Stimulated activated CD8-positive, alpha-beta memory T cell treated with anti-CD3 and anti-CD28 coated beads, Interleukin-12 subunit alpha, Interleukin-12 subunit beta, amount 100 ng/mL, for 24 hours (primary cell): ENCODE measurements around the gene ASCL1.

Source experiments
- DNase-seq: peaks from one replicate; pipeline ENCODE4 v3.0.0-alpha.2; 2020; ENCODE audit errors: extremely low read depth

The ASCL1 gene

GRCh38 chr12:102951841-102952240, 5.6 kb upstream of the ASCL1 start:
- no peak for DNase-seq

DNA sequence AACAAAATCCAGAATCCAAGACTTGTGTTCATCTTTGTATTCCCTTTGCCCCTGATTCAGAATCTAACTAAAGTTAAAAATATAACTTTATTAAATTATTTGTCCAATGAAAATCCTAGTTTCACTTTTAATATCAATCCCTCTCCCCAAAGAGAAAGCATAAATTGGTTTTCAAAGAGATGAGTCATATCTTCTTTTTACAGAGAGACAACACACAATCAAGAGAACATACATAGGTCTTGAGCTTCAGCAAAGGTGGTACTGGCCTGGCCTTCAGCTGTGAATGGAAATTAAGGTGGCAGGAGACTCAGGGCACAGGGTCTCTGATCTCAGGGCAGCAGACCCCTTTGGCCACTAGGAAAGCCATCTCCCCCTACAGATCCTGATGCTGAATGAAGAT, 4.3 kb upstream of the ASCL1 start:
- no peak for DNase-seq

GRCh38 chr12:102954134-102954533, 3.3 kb upstream of the ASCL1 start:
- no peak for DNase-seq

- DNase-seq: no peak
These were observed 1.3 kb upstream of the ASCL1 start for GRCh38 chr12:102955926-102956737.

- DNase-seq: no peak
These were observed 641 bp upstream of the ASCL1 start for GRCh38 chr12:102956738-102957327.

DNA sequence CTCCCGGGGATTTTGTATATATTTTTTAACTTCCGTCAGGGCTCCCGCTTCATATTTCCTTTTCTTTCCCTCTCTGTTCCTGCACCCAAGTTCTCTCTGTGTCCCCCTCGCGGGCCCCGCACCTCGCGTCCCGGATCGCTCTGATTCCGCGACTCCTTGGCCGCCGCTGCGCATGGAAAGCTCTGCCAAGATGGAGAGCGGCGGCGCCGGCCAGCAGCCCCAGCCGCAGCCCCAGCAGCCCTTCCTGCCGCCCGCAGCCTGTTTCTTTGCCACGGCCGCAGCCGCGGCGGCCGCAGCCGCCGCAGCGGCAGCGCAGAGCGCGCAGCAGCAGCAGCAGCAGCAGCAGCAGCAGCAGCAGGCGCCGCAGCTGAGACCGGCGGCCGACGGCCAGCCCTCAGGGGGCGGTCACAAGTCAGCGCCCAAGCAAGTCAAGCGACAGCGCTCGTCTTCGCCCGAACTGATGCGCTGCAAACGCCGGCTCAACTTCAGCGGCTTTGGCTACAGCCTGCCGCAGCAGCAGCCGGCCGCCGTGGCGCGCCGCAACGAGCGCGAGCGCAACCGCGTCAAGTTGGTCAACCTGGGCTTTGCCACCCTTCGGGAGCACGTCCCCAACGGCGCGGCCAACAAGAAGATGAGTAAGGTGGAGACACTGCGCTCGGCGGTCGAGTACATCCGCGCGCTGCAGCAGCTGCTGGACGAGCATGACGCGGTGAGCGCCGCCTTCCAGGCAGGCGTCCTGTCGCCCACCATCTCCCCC, 777 bp downstream of the ASCL1 start:
- no peak for DNase-seq

GRCh38 chr12:102958830-102959176, 1.3 kb downstream of the ASCL1 start:
- DNase-seq: no peak

DNA sequence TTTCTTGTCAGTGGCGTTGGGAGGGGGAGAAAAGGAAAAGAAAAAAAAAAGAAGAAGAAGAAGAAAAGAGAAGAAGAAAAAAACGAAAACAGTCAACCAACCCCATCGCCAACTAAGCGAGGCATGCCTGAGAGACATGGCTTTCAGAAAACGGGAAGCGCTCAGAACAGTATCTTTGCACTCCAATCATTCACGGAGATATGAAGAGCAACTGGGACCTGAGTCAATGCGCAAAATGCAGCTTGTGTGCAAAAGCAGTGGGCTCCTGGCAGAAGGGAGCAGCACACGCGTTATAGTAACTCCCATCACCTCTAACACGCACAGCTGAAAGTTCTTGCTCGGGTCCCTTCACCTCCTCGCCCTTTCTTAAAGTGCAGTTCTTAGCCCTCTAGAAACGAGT, 1.9 kb downstream of the ASCL1 start:
- no peak for DNase-seq

- DNase-seq: no peak
These were observed 3.4 kb downstream of the ASCL1 start for GRCh38 chr12:102960766-102961465.

- no peak for DNase-seq
These were observed 4.0 kb downstream of the ASCL1 start for GRCh38 chr12:102961466-102961855.

- DNase-seq: no peak
These were observed 5.1 kb downstream of the ASCL1 start for GRCh38 chr12:102962532-102962931.

- DNase-seq: no peak
These were observed 5.5 kb downstream of the ASCL1 start for GRCh38 chr12:102962986-102963385.

- no peak for DNase-seq
These were observed 6.3 kb downstream of the ASCL1 start for GRCh38 chr12:102963796-102964195.

- no peak for DNase-seq
These were observed 7.4 kb downstream of the ASCL1 start for GRCh38 chr12:102964872-102965271.

GRCh38 chr12:102965281-102966155, 8.0 kb downstream of the ASCL1 start:
- DNase-seq: no peak

DNA sequence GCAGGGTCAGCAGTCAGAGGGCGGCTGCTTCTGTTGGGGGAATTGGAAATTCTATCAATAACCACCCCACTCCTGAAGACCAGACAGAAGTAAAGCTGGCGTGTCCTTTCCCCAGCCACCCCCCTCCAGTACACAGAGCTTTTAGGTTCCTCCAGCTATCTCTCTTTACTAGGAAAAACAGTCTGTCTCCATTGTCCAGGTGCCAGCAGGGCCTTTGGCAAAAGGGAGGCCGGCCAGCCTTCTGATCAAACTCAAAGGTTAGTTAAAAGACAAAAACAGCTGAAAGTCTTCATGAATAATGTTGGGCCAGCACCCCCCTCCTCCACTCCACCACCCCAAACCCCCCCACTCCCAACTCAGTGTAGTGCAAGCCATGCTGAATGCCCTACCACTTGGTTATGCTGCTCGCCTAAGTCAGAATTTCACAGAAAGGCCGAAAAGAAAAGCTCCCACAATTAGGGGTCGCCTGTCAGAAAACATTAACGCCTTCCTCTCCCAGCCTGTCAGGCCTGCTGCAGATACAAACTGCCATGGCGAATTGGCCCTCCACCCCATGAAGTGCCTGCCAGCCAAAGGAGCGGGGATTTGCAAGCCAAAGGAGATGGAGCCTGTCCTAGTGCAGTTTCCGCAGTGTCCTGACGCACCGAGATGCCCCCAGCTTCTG, 8.9 kb downstream of the ASCL1 start:
- no peak for DNase-seq

DNA sequence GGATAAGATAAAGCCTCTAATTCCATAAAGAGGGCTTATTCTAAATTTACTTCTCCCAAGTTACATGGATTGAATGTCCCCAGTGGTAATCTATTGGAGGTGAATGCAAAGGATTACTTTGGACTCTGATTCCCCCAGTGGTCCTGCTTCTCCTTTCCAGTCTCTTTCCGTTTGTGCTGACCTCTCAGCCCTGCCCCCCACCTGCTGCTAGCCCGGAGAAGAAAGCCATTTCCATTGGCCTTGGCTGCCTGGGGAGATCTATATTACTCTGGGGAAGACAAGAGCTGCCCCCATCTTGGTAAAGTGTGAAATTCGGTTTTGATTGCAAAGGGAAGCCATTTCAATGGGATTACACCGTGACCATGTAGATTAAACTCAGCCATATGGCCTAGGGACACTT, 13.3 kb downstream of the ASCL1 start:
- DNase-seq: no peak

- DNase-seq: no peak
These were observed 13.8 kb downstream of the ASCL1 start for GRCh38 chr12:102971227-102971626.

- no peak for DNase-seq
These were observed 16.1 kb downstream of the ASCL1 start for GRCh38 chr12:102973583-102973982.

DNA sequence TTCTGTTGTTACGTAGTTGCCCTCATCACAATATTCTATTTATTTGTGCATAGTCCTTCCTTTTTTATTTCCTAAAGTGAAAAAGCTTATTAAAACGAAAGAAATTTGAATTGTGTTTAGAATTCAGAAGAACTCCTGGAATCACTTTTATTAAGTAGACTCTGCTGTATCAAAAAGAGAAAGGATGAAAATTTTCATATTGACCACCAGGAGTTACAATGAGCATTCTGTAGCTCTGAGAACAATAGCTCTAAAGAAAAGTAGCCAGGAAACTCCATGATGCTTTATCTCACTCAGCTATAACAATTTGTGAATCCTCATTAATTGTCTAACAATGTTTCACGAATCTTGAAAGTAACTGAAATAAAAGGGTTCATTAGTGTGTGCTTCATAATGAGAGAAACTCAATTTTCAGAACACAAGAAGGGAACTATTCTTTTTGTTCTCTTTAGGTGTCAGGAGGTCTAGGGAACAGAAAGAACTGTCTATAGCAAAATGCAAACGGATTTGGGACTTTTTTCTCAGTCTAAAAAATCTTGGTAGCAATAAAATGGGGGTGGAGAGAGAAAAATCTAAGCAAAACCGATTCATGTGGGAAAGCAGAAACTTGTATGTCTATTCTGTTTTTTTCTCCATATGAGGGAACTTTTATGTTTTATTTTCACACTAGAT, 19.3 kb downstream of the ASCL1 start:
- DNase-seq: no peak
